ENCODE results near the gene RNF40. TPM values are rescaled to one million over a fixed set of nuclear protein-coding genes. Genes with fewer than 3 reads are reported as not detected.
"Not testable (repeated sequence)": the region's sequence is repeated elsewhere in the genome, so short reads cannot be mapped to it uniquely, and the experiment has no call there.

The RNF40 gene
- total RNA-seq, 2 donors from 2014 or later, result 60.2 to 63.5 TPM

DNA sequence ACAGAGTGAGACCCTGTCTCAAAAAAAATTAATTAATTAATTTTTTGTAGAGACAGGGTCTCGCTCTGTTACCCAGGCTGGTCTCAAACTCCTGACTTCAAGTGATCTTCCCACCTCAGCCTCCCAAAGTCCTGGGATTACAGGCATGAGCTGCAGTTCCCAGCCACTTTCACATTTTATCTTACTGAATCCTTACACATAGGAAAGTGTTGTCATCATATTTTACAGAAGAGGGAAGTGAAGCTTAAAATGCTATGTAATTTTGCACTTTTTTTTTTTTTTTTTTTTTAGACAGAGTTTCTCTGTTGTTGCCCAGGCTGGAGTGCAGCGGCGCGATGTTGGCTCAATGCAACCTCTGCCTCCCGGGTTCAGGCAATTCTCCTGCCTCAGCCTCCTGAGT lies 46.0 kb downstream of the RNF40 start:
- Mint-ChIP-seq H3K9me3 (no peaks in the 10 kb centered on the region), H3K4me1 (ENCODE audit: low read depth) (peaks cover 25% of the 10 kb centered on the region), H3K27me3 (ENCODE audit: low read depth) (peaks cover 7% of the 10 kb centered on the region), H3K4me3 (no peak overlapping the region), H3K36me3 (ENCODE audit: insufficient read depth in 2 of 2) (no peaks in the 10 kb centered on the region), H3K27ac (no peak overlapping the region)
- ATAC-seq (replicated peaks in 1 of 2) (no peak), DNase-seq (no peak)

DNA sequence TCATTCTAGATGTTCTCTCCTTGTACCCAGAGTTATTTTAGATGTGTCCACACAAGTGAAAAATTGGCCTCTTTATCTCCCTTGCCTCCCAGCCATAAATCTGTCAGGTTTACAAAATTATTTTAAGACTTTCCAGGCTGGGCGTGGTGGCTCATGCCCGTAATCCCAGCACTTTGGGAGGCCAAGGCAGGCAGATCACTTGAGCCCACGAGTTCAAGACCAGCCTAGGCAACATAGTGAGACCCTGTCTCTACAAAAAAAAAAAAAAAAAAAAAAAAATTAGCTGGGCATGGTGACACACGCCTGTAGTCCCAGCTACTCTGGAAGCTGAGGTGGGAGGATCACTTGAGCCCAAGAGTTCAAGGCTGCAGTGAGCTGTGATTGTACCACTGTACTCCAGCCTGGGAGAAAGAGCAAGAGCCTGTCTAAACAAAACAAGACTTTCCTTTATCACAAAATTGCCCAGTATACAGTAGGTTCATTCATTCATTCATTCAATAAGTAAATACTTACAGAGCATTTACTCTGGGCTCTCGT lies 46.8 kb downstream of the RNF40 start:
- not testable (repeated sequence) for H3K4me3 Mint-ChIP-seq, H3K9me3 Mint-ChIP-seq, DNase-seq

DNA sequence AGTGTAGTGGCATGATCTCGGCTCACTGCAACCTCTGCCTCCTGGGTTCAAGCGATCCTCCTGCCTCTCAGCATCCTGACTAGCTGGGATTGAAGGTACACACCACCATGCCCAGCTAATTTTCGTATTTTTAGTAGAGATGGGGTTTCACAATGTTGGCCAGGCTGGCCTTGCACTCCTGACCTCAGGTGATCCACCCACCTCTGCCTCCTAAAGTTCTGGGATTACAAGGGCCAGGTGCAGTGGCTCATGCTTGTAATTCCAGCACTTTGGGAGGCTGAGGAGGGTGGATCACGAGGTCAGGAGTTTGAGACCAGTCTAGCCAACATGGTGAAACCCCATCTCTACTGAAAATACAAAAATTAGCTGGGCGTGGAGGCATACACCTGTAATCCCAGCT lies 47.6 kb downstream of the RNF40 start:
- DNase-seq; H3K27ac Mint-ChIP-seq; H3K27me3 Mint-ChIP-seq (ENCODE audit: low read depth); H3K4me3 Mint-ChIP-seq; H3K9me3 Mint-ChIP-seq; H3K36me3 Mint-ChIP-seq (ENCODE audit: insufficient read depth in 2 of 2); ATAC-seq (replicated peaks in 1 of 2): not testable (repeated sequence)
- H3K4me1 Mint-ChIP-seq (ENCODE audit: low read depth), result peaks cover 31% of the 10 kb centered on the region

More for the DNA sequence above, 46.8 kb downstream of the RNF40 start:
- not testable (repeated sequence) for H3K27ac Mint-ChIP-seq; H3K36me3 Mint-ChIP-seq (ENCODE audit: insufficient read depth in 2 of 2); H3K27me3 Mint-ChIP-seq (ENCODE audit: low read depth); ATAC-seq (replicated peaks in 1 of 2)
- H3K4me1 Mint-ChIP-seq (ENCODE audit: low read depth), result peaks cover 28% of the 10 kb centered on the region

DNA sequence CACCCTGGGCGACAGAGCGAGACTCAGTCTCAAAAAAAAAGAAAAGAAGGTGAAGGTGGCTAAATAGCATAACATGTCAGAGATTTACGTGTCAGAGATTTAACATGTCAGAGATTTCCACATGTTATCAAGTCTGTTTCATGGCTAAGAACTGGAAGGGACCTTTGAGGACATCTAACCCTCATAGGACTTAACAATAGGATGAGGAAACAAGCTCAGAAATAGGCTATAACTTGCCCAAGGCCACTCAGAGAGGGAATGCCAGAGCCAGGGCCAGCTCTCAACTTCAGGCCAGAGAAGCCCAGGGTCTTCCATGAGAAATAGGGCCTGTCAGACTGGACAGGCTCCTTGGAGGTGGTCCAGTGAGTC lies 51.7 kb downstream of the RNF40 start:
- ATAC-seq (replicated peaks in 1 of 2) (no peak), DNase-seq (no peak)
- H3K36me3 Mint-ChIP-seq (ENCODE audit: insufficient read depth in 2 of 2), result no peaks in the 10 kb centered on the region
- H3K4me1 Mint-ChIP-seq (ENCODE audit: low read depth), result peaks cover 18% of the 10 kb centered on the region
- peak overlapping the region; percentile 47 for H3K27ac Mint-ChIP-seq
- H3K27me3 Mint-ChIP-seq (ENCODE audit: low read depth), result no peaks in the 10 kb centered on the region
- no peaks in the 10 kb centered on the region for H3K9me3 Mint-ChIP-seq
- H3K4me3 Mint-ChIP-seq, result peak overlapping the region; percentile 88 to 92

DNA sequence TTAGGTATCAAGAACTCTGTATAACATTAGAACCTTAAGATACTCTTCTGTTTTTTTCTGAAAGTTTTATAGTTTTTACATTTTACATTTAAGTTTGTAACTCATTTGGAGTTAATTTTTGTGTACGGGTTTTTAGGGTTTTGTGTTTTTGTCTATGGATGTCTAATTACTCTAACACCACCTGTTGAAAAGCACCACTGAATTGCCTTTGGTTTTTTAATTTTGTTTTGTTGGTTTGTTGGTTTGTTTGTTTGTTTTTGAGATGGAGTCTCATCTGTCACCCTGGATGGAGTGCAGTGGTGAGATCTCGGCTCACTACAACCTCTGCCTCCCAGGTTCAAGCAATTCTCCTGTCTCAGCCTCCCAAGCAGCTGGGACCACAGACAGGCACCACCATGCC lies 54.6 kb downstream of the RNF40 start:
- Mint-ChIP-seq H3K27ac (no peak overlapping the region), H3K36me3 (ENCODE audit: insufficient read depth in 2 of 2) (no peaks in the 10 kb centered on the region), H3K4me3 (no peak overlapping the region), H3K27me3 (ENCODE audit: low read depth) (no peaks in the 10 kb centered on the region), H3K4me1 (ENCODE audit: low read depth) (peaks cover 20% of the 10 kb centered on the region), H3K9me3 (no peaks in the 10 kb centered on the region)
- ATAC-seq (replicated peaks in 1 of 2), result no peak
- DNase-seq, result no peak

DNA sequence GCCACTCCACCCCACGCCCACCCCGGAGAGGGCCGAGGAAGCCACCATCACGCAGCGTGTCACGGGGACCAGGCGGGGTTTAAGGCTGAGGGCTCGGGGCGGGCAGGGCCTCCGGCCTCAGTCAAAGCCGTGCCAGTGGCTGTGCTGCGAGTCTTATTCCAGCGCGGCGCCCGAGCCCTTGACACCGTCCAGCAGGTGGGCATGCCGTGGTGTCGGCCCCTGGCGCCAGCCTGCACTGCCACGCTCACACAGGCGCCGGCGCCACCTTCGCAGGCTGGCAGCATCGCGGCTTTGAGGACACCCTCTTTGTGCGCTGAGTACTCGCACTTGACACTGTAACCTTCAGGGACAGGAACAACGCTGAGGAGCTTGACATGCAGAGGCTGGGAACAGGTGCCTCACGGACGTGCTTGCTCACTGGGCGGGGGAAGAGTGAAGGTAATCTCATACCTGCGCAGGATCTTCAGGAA lies 58.9 kb downstream of the RNF40 start:
- Mint-ChIP-seq H3K27me3 (ENCODE audit: low read depth) (no peaks in the 10 kb centered on the region), H3K36me3 (ENCODE audit: insufficient read depth in 2 of 2) (no peaks in the 10 kb centered on the region), H3K27ac (no peak overlapping the region), H3K9me3 (no peaks in the 10 kb centered on the region), H3K4me1 (ENCODE audit: low read depth) (peaks cover 4% of the 10 kb centered on the region), H3K4me3 (no peak overlapping the region)
- ATAC-seq (replicated peaks in 1 of 2) (no peak), DNase-seq (no peak)

DNA sequence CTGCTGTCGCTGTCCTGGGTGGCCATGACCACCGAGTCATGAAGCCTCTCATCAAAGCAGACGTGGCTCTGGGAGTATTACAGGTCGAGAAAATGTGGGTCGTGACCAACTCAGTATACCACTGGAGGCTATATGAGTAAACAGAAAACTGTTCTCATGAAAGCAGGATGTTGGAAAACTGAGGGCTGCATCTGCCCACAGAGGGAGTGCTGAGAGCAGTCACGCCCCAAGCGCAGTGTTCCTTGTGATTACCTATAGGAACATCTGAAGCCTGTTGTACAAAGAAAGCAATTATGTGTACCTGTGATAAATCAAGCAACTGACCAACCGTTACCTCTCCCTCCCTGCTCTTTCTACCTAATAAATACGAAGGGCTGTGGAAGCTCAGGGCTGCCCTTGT lies 59.3 kb downstream of the RNF40 start:
- H3K27ac Mint-ChIP-seq; H3K27me3 Mint-ChIP-seq (ENCODE audit: low read depth); ATAC-seq (replicated peaks in 1 of 2); H3K4me1 Mint-ChIP-seq (ENCODE audit: low read depth); DNase-seq; H3K36me3 Mint-ChIP-seq (ENCODE audit: insufficient read depth in 2 of 2); H3K4me3 Mint-ChIP-seq; H3K9me3 Mint-ChIP-seq: not testable (repeated sequence)

DNA sequence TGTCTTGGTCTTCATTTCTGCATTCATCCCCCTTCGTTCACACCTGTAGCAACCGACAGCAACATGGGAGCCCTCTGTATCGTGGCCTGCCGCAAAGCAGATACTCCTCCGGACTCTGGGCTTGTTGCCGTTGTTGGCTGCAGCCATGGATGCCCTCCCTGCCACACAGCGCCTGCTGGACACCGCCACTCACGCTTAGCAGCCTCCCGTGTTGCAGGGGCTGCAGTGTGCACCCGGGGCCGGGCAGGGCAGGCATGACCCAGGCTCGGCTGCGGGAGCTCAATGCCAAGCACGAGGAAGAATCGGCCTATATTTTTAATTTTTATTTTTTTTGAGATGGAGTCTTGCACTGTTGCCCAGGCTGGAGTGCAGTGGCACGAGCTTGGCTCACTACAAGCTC lies 59.8 kb downstream of the RNF40 start:
- Mint-ChIP-seq H3K36me3 (ENCODE audit: insufficient read depth in 2 of 2) (no peaks in the 10 kb centered on the region), H3K27me3 (ENCODE audit: low read depth) (no peaks in the 10 kb centered on the region), H3K27ac (no peak overlapping the region), H3K4me3 (no peak overlapping the region), H3K9me3 (no peaks in the 10 kb centered on the region), H3K4me1 (ENCODE audit: low read depth) (peaks cover 4% of the 10 kb centered on the region)
- ATAC-seq (replicated peaks in 1 of 2) (no peak), DNase-seq (no peak)

Other genes starting within 250 kb of the RNF40 start
- 10 to 100 TPM; 21.0 to 22.5 TPM for gene ZNF768, start 235.8 kb upstream of the RNF40 start, total RNA-seq
- 1 to 10 TPM; 8.3 to 9.2 TPM for gene ZNF747, start 227.5 kb upstream of the RNF40 start, total RNA-seq
- gene ZNF764, start 203.9 kb upstream of the RNF40 start, total RNA-seq, result 10 to 100 TPM; 10.7 to 12.7 TPM
- 10 to 100 TPM; 14.5 TPM for gene ZNF688, start 190.6 kb upstream of the RNF40 start, total RNA-seq
- gene ZNF785, start 176.6 kb upstream of the RNF40 start, total RNA-seq, result 10 to 100 TPM; 10.9 to 12.6 TPM
- gene ZNF689, start 151.9 kb upstream of the RNF40 start, total RNA-seq, result 10 to 100 TPM; 12.8 to 17.7 TPM
- 100 to 1,000 TPM; 108 to 124 TPM for gene PRR14, start 111.4 kb upstream of the RNF40 start, total RNA-seq
- 100 to 1,000 TPM; 170 to 185 TPM for gene FBRS, start 103.9 kb upstream of the RNF40 start, total RNA-seq
- 10 to 100 TPM; 52.9 to 64.7 TPM for gene SRCAP, start 63.2 kb upstream of the RNF40 start, total RNA-seq
- gene PHKG2, start 13.9 kb upstream of the RNF40 start, total RNA-seq, result 10 to 100 TPM; 38.0 to 38.5 TPM
- gene CFAP119, start 260 bp upstream of the RNF40 start, total RNA-seq, result 1 to 10 TPM; 3.2 to 4.7 TPM
- gene ZNF629, start 24.9 kb downstream of the RNF40 start, total RNA-seq, result 1 to 10 TPM; 3.7 TPM
- gene BCL7C, start 131.8 kb downstream of the RNF40 start, total RNA-seq, result 10 to 100 TPM; 21.7 to 23.2 TPM
- gene CTF1, start 134.3 kb downstream of the RNF40 start, total RNA-seq, result under 1 TPM; 0.25 to 0.72 TPM
- 10 to 100 TPM; 24.9 to 25.7 TPM for gene FBXL19, start 161.2 kb downstream of the RNF40 start, total RNA-seq
- gene ORAI3, start 186.7 kb downstream of the RNF40 start, total RNA-seq, result 10 to 100 TPM; 13.6 to 15.6 TPM
- gene SETD1A, start 195.4 kb downstream of the RNF40 start, total RNA-seq, result 10 to 100 TPM; 19.1 to 25.5 TPM
- 1 to 10 TPM; 2.4 to 4.7 TPM for gene HSD3B7, start 222.9 kb downstream of the RNF40 start, total RNA-seq
- gene STX1B, start 248.3 kb downstream of the RNF40 start, total RNA-seq, result 1 to 10 TPM; 2.2 to 6.1 TPM

Data from activated T-cell treated with anti-CD3 and anti-CD28 coated beads, Interleukin-2, amount 50 U/mL, for 72 hours (primary cell).